Measurements from ENCODE around the gene TPX2. TPM values are rescaled to one million over a fixed set of nuclear protein-coding genes. Genes with fewer than 3 reads are reported as not detected.

The TPX2 gene
- total RNA-seq, 2 donors from 2014 or later = 21.8 to 74.5 TPM

Other genes starting within 250 kb of the TPX2 start
- 100 to 1,000 TPM; 107 to 179 TPM for gene HM13, start 224.8 kb upstream of the TPX2 start, total RNA-seq
- gene ID1, start 134.0 kb upstream of the TPX2 start, total RNA-seq = 100 to 1,000 TPM; 134 to 179 TPM
- gene COX4I2, start 101.4 kb upstream of the TPX2 start, total RNA-seq = under 1 TPM in 1 of 2 donors, not detected in 1; 0.52 TPM
- 10 to 100 TPM; 55.9 to 59.4 TPM for gene BCL2L1, start 16.4 kb upstream of the TPX2 start, total RNA-seq
- gene MYLK2, start 80.1 kb downstream of the TPX2 start, total RNA-seq = under 1 TPM; 0.11 to 0.20 TPM
- gene FOXS1, start 106.3 kb downstream of the TPX2 start, total RNA-seq = under 1 TPM; 0.20 to 0.48 TPM
- under 1 TPM; 0.59 to 0.74 TPM for gene DUSP15, start 131.2 kb downstream of the TPX2 start, total RNA-seq
- gene TTLL9, start 131.3 kb downstream of the TPX2 start, total RNA-seq = not detected
- gene PDRG1, start 212.8 kb downstream of the TPX2 start, total RNA-seq = 10 to 100 TPM in 1 of 2 donors, 1 to 10 TPM in 1; 9.9 to 14.6 TPM
- under 1 TPM; 0.07 to 0.16 TPM for gene XKR7, start 228.9 kb downstream of the TPX2 start, total RNA-seq

Data from colonic mucosa (tissue), 2 donors.